T-cell (primary cell): ENCODE measurements around the gene ZNF768. TPM values are rescaled to one million over a fixed set of nuclear protein-coding genes. Genes with fewer than 3 reads are reported as not detected.

Experiments
- ATAC-seq, 4 experiments: fragments of 200-7000 bp in 3 of 4; fragments of 150-1000 bp in 1 of 4; cut with Tn5 transposase; replicated peaks in 1 of 4; 1 replicate in 3 of 4; 2 replicates in 1 of 4; pipeline ENCODE4 v1.10.0; 2021; ENCODE audit warnings: moderate library complexity in 3 of 4, mild to moderate bottlenecking in 2 of 4, moderate number of reproducible peaks in 1 of 4
- CTCF ChIA-PET, 2 donors: fragments of 300-600 bp; sonication (Branson Sonifier 250); formaldehyde crosslinking; loops; one replicate each; lab custom pipeline; 2022; ENCODE audit warnings: antibody characterized with exemption in 2 of 2; lab: Charles Lee
- POLR2A ChIA-PET, 2 donors: fragments of 300-600 bp; sonication (Branson Sonifier 250); formaldehyde crosslinking; loops; one replicate each; lab custom pipeline; 2022; ENCODE audit warnings: antibody characterized with exemption in 2 of 2; lab: Charles Lee
- DNase-seq, 35 experiments: peaks; one replicate each; pipeline versions ENCODE4 v3.0.0 to v3.0.0-alpha.2; 2013 to 2023
- H3K27ac ChIP-seq: one replicate; pipeline ENCODE4 v1.5.1; 2013; ENCODE audit warnings: low read length
- H3K27me3 ChIP-seq, 2 experiments: replicated peaks in 1 of 2; 1 replicate in 1 of 2; 2 replicates in 1 of 2; pipeline versions ENCODE4 v1.6.1 to v1.7.0; 2013; ENCODE audit warnings: low read length in 1 of 2, mixed read lengths in 1 of 2; ENCODE audit not compliant: control insufficient read depth in 2 of 2, insufficient read depth in 2 of 2; ENCODE audit errors: extremely low read depth in 1 of 2
- H3K36me3 ChIP-seq, 2 donors: 1 replicate in 1 of 2; 2 replicates in 1 of 2; pipeline versions ENCODE4 v1.6.1 to v1.7.0; 2013; ENCODE audit warnings: low read length in 1 of 2; ENCODE audit not compliant: control insufficient read depth in 2 of 2, insufficient read depth in 1 of 2; ENCODE audit errors: extremely low read depth in 1 of 2
- H3K4me1 ChIP-seq, 2 experiments: 1 replicate in 1 of 2; 2 replicates in 1 of 2; pipeline versions ENCODE4 v1.6.1 to v1.7.0; 2013; ENCODE audit warnings: low read length in 2 of 2, mixed read lengths in 1 of 2; ENCODE audit not compliant: insufficient read depth in 2 of 2, control insufficient read depth in 1 of 2; ENCODE audit errors: extremely low read depth in 1 of 2
- H3K4me3 ChIP-seq, 2 donors: 1 replicate in 1 of 2; 2 replicates in 1 of 2; pipeline versions ENCODE4 v1.5.1 to v1.7.0; 2013; ENCODE audit warnings: mild to moderate bottlenecking in 2 of 2, low read length in 1 of 2, moderate library complexity in 1 of 2; ENCODE audit not compliant: control insufficient read depth in 1 of 2; ENCODE audit errors: extremely low read depth in 1 of 2
- H3K9me3 ChIP-seq: 2 replicates; pipeline ENCODE4 v1.7.0; 2013
- H3K27ac Mint-ChIP-seq, 2 donors: one replicate each; pipeline ENCODE4 v1.8.0; 2020 to 2021; ENCODE audit warnings: mild to moderate bottlenecking in 2 of 2, mixed read lengths in 2 of 2
- H3K27me3 Mint-ChIP-seq, 2 donors: one replicate each; pipeline ENCODE4 v1.8.0; 2021 to 2022; ENCODE audit warnings: mixed read lengths in 2 of 2
- H3K36me3 Mint-ChIP-seq: one replicate; pipeline ENCODE4 v1.8.0; 2021; ENCODE audit warnings: mixed read lengths
- H3K4me1 Mint-ChIP-seq, 3 donors: one replicate each; pipeline ENCODE4 v1.8.0; 2020 to 2022; ENCODE audit warnings: mixed read lengths in 3 of 3, mild to moderate bottlenecking in 1 of 3
- H3K4me3 Mint-ChIP-seq, 3 donors: one replicate each; pipeline ENCODE4 v1.8.0; 2020 to 2022; ENCODE audit warnings: mild to moderate bottlenecking in 3 of 3, mixed read lengths in 3 of 3, moderate library complexity in 3 of 3
- H3K9me3 Mint-ChIP-seq, 3 donors: one replicate each; pipeline ENCODE4 v1.8.0; 2020 to 2022; ENCODE audit warnings: mixed read lengths in 3 of 3
- WGBS: methylation state at CpG from one replicate; pipeline ENCODE4 v1.1.5; 2013; ENCODE audit warnings: missing lambda C conversion rate; ENCODE audit not compliant: insufficient coverage; 5-methylcytosine and 5-hydroxymethylcytosine counted together
- total RNA-seq, 35 experiments: library from RNA in 6 of 35; stranded (reverse) in 6 of 35; fragments of 120-200 nt in 1 of 35; gene quantifications; one replicate each; pipeline versions ENCODE4 v1.2.1 to v1.2.4 and lab custom pipeline; 2013 to 2026

Gene ZNF768
- total RNA-seq, 5 donors from 2014 or later (not counting 1 experiment from before 2014, with no cell fraction given): 5.0 to 8.3 (median 7.2) TPM

GRCh38 chr16:30535777-30536190 lies 9.4 kb upstream of the ZNF768 start:
- Histone ChIP-seq H3K9me3 (no peaks in the 10 kb centered on the region), H3K4me1 (peaks cover 7 to 36% of the 10 kb centered on the region in 2 experiments), H3K4me3 (peak overlapping the region; percentile 83 to 97), H3K36me3 (peaks cover 3 to 20% of the 10 kb centered on the region in 2 donors), H3K27me3 (no peaks in the 10 kb centered on the region), H3K27ac (peak overlapping the region; percentile 97)
- DNase-seq (peak in 30 of 35 experiments; percentile 28 to 76 (median 44)), ATAC-seq (peak; percentile 60 to 65 (median 62))
- H3K27ac Mint-ChIP-seq: peak overlapping the region; percentile 95 to 99
- no peaks in the 10 kb centered on the region for H3K27me3 Mint-ChIP-seq
- no peaks in the 10 kb centered on the region for H3K9me3 Mint-ChIP-seq
- peaks cover 29 to 34% (median 30%) of the 10 kb centered on the region in 3 donors for H3K4me1 Mint-ChIP-seq
- 1% methylated on average over 10 of the region's 12 CpGs for WGBS
- ChIA-PET CTCF (interaction anchor here (0.5 to 3.7 kb wide), 17 partner anchors 16 to 126 kb away, joined by 3 to 46 read pairs (median 5); partner anchors contain the start of genes DCTPP1 (in 2 of the 2), ZNF688 (in 1 of the 2), ZNF689 (in 1 of the 2) and ZNF764 (in 1 of the 2)), POLR2A (interaction anchor here (0.6 to 2.1 kb wide), 6 partner anchors 16 to 121 kb away, joined by 3 to 11 read pairs (median 6); partner anchors contain the start of gene ZNF688 (in 1 of the 2))
- peaks cover 3% of the 10 kb centered on the region for H3K36me3 Mint-ChIP-seq
- H3K4me3 Mint-ChIP-seq: peak overlapping the region; percentile 92 to 100 (median 97)

GRCh38 chr16:30535106-30535776 lies 8.9 kb upstream of the ZNF768 start:
- H3K9me3 Mint-ChIP-seq: no peaks in the 10 kb centered on the region
- Histone ChIP-seq H3K9me3 (no peaks in the 10 kb centered on the region), H3K27me3 (no peaks in the 10 kb centered on the region), H3K4me3 (peak overlapping the region; percentile 83 to 97), H3K4me1 (peaks cover 7 to 42% of the 10 kb centered on the region in 2 experiments), H3K27ac (peak overlapping the region; percentile 97), H3K36me3 (peaks cover 3 to 23% of the 10 kb centered on the region in 2 donors)
- 2% methylated on average over 15 of the region's 18 CpGs for WGBS
- peak overlapping the region; percentile 95 to 99 for H3K27ac Mint-ChIP-seq
- CTCF ChIA-PET: interaction anchor here (0.5 to 3.7 kb wide), 17 partner anchors 16 to 126 kb away, joined by 3 to 46 read pairs (median 5); partner anchors contain the start of genes DCTPP1 (in 2 of the 2), ZNF688 (in 1 of the 2), ZNF689 (in 1 of the 2) and ZNF764 (in 1 of the 2)
- ATAC-seq (peak; percentile 35 to 42 (median 36)), DNase-seq (peak in 11 of 35 experiments; percentile 8 to 68 (median 30))
- H3K36me3 Mint-ChIP-seq: peaks cover 3% of the 10 kb centered on the region
- POLR2A ChIA-PET: interaction anchor here (0.6 to 2.1 kb wide), 7 partner anchors 17 to 99 kb away, joined by 3 to 11 read pairs (median 6); partner anchors contain the start of genes ZNF688 (in 1 of the 2) and ZNF764 (in 1 of the 2)
- no peaks in the 10 kb centered on the region for H3K27me3 Mint-ChIP-seq
- H3K4me1 Mint-ChIP-seq: peaks cover 30 to 36% (median 31%) of the 10 kb centered on the region in 3 donors
- H3K4me3 Mint-ChIP-seq: peak overlapping the region; percentile 92 to 100 (median 97)

- H3K27ac ChIP-seq: peak within 1 kb of the TSS; percentile 97
- DNase-seq: peak; percentile 83 to 95 (median 90)
- H3K9me3 ChIP-seq: no peaks in the 10 kb centered on the region
- H3K36me3 ChIP-seq: peaks cover 3 to 23% of the 10 kb centered on the region in 2 donors
- no peaks in the 10 kb centered on the region for H3K27me3 ChIP-seq
- WGBS: under 1% methylated on average over 68 of the region's 70 CpGs
- Mint-ChIP-seq H3K4me1 (peaks cover 30 to 42% (median 35%) of the 10 kb centered on the region in 3 donors), H3K27ac (peak within 1 kb of the TSS; percentile 95 to 99), H3K4me3 (peak within 1 kb of the TSS; percentile 92 to 100 (median 97)), H3K27me3 (no peaks in the 10 kb centered on the region), H3K36me3 (peaks cover 3% of the 10 kb centered on the region), H3K9me3 (no peaks in the 10 kb centered on the region)
- peaks cover 7 to 48% of the 10 kb centered on the region in 2 experiments for H3K4me1 ChIP-seq
- peak; percentile 81 to 84 (median 82) for ATAC-seq
- H3K4me3 ChIP-seq: peak within 1 kb of the TSS; percentile 83 to 97
- ChIA-PET POLR2A (interaction anchor here (0.5 to 2.1 kb wide), 6 partner anchors 17 to 100 kb away, joined by 3 to 11 read pairs (median 6); partner anchors contain the start of genes ZNF688 (in 1 of the 2) and ZNF764 (in 1 of the 2)), CTCF (interaction anchor here (0.6 to 3.7 kb wide), 11 partner anchors 17 to 117 kb away, joined by 4 to 46 read pairs (median 6); partner anchors contain the start of genes DCTPP1 (in 1 of the 2), ZNF688 (in 1 of the 2), ZNF689 (in 1 of the 2) and ZNF764 (in 1 of the 2))
Measured at GRCh38 chr16:30534368-30535105, 8.2 kb upstream of the ZNF768 start, which contains the start of gene ZNF747. TSS of gene ZNF747 (minus strand) at chr16:30534858. CDS start at chr16:30534679, 179 bp downstream.

GRCh38 chr16:30533748-30534367 lies 7.5 kb upstream of the ZNF768 start:
- ChIA-PET POLR2A (interaction anchor here (0.5 to 1.1 kb wide), 4 partner anchors 18 to 236 kb away, joined by 3 to 7 read pairs (median 4); partner anchors contain the start of gene ZNF764 (in 1 of the 2)), CTCF (interaction anchor here (0.6 to 3.7 kb wide), 8 partner anchors 18 to 104 kb away, joined by 4 to 46 read pairs (median 8); partner anchors contain the start of genes DCTPP1 (in 1 of the 2), ZNF688 (in 1 of the 2) and ZNF764 (in 1 of the 2))
- Histone ChIP-seq H3K27ac (peak overlapping the region; percentile 97), H3K4me1 (peaks cover 7 to 48% of the 10 kb centered on the region in 2 experiments), H3K9me3 (no peaks in the 10 kb centered on the region), H3K4me3 (peak overlapping the region; percentile 83 to 97), H3K27me3 (no peaks in the 10 kb centered on the region), H3K36me3 (peaks cover 3 to 23% of the 10 kb centered on the region in 2 donors)
- ATAC-seq (peak in 2 of 4 experiments; percentile 0 to 1), DNase-seq (peak in 2 of 35 experiments; percentile 9 to 11)
- Mint-ChIP-seq H3K27me3 (no peaks in the 10 kb centered on the region), H3K4me1 (peaks cover 30 to 47% (median 40%) of the 10 kb centered on the region in 3 donors), H3K36me3 (peaks cover 3% of the 10 kb centered on the region), H3K4me3 (peak overlapping the region; percentile 92 to 100 (median 97)), H3K27ac (peak overlapping the region; percentile 87 to 91), H3K9me3 (no peaks in the 10 kb centered on the region)
- WGBS: 12% methylated on average over 24 of the region's 29 CpGs

- Mint-ChIP-seq H3K9me3 (no peaks in the 10 kb centered on the region), H3K36me3 (peaks cover 3% of the 10 kb centered on the region), H3K4me3 (peak overlapping the region; percentile 68 to 100 (median 75)), H3K27me3 (no peaks in the 10 kb centered on the region), H3K27ac (peak overlapping the region; percentile 46 to 84), H3K4me1 (peaks cover 30 to 52% (median 44%) of the 10 kb centered on the region in 3 donors)
- no peak overlapping the region for H3K27ac ChIP-seq
- ATAC-seq: no peak
- ChIA-PET CTCF (interaction anchor here in 1 of 2 donors (0.6 kb wide), 1 partner anchor 19 kb away, joined by 4 read pairs; no protein-coding TSS in a partner anchor), POLR2A (interaction anchor here in 1 of 2 donors (0.5 to 0.6 kb wide), 2 partner anchors 53 to 236 kb away, joined by 4 read pairs; no protein-coding TSS in a partner anchor)
- H3K4me1 ChIP-seq: peaks cover 7 to 48% of the 10 kb centered on the region in 2 experiments
- WGBS: 98% methylated on average over 11 of the region's 11 CpGs
- no peak for DNase-seq
- H3K4me3 ChIP-seq: no peak overlapping the region
- peaks cover 3 to 23% of the 10 kb centered on the region in 2 donors for H3K36me3 ChIP-seq
- H3K27me3 ChIP-seq: no peaks in the 10 kb centered on the region
- H3K9me3 ChIP-seq: no peaks in the 10 kb centered on the region
Measured at GRCh38 chr16:30533146-30533522, 6.8 kb upstream of the ZNF768 start.
